GM12872 (cell line): Measurements from ENCODE around the gene PRCP.

Experiments
- TF ChIP-seq, protein P1 (sequence below): IDR thresholded peaks from 3 replicates; pipeline ENCODE4 v1.5.1; 2011; ENCODE audit warnings: low read depth, mild to moderate bottlenecking, low read length, moderate library complexity; ENCODE audit not compliant: insufficient read depth

Gene PRCP

DNA sequence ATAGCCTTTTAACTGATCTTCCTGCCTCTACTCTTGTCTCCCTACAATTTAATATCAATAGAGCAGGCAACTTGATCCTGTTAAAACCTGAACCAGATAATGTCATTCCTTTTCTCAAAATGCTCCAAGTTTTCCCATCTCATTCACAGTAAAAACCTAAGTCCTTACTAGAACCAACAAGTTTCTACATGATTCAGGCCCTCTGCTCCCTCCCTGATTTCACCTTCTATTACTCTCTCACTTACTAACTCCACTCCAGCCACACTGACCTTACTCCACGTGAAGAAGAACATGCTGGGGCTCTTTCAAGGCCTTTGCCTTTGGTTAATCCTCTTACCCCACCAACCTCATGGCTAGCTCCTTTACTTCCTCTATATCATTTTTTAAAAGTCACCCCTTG lies 71.1 kb downstream of the PRCP start:
- TF ChIP-seq, protein P1, sequence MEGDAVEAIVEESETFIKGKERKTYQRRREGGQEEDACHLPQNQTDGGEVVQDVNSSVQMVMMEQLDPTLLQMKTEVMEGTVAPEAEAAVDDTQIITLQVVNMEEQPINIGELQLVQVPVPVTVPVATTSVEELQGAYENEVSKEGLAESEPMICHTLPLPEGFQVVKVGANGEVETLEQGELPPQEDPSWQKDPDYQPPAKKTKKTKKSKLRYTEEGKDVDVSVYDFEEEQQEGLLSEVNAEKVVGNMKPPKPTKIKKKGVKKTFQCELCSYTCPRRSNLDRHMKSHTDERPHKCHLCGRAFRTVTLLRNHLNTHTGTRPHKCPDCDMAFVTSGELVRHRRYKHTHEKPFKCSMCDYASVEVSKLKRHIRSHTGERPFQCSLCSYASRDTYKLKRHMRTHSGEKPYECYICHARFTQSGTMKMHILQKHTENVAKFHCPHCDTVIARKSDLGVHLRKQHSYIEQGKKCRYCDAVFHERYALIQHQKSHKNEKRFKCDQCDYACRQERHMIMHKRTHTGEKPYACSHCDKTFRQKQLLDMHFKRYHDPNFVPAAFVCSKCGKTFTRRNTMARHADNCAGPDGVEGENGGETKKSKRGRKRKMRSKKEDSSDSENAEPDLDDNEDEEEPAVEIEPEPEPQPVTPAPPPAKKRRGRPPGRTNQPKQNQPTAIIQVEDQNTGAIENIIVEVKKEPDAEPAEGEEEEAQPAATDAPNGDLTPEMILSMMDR, result no peak

DNA sequence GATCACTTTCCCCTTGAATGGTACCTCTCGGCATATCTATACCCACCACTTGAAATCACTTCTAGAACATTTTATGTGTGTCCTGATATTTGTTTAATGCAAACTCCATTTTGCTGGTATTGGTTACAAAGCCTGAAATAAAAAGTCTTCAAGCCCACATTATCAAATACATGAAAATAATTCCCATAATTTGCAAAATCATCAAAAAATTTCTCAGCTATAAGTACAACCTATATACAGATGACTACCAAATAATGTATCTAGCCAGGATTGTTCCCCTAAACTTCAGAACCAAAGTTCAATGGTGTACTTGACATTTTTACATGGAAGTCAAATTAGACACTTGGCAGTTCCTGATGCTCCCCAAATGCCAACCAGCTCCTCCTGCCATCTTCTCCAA lies 71.8 kb downstream of the PRCP start:
- TF ChIP-seq, protein P1, result no peak

GRCh38 chr11:82826526-82826925 lies 73.7 kb downstream of the PRCP start:
- TF ChIP-seq, protein P1, result no peak

GRCh38 chr11:82823647-82824619 lies 76.3 kb downstream of the PRCP start:
- TF ChIP-seq, protein P1, result no peak

- TF ChIP-seq, protein P1, result no peak
Observed at GRCh38 chr11:82818409-82819043, 81.7 kb downstream of the PRCP start.

DNA sequence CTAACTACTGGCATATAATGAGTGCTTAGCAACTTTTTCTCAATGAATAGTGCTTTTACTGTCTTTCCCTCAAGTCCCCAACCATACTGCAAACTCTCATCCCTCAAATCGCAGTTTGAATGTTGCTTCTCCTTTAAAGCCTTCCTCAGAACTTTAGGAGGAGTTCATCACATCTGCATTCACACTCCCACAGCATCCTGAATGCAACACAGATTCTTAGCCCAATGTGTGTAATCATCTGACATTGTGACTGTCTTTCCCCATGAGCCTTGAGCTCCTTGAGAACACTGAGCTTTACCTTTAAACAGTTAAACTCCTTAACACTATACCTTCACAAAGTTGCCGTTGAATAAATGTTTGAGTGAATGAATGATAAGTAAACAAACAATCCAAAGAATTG lies 84.8 kb downstream of the PRCP start:
- TF ChIP-seq, protein P1, result no peak

- TF ChIP-seq, protein P1, result no peak
Observed at GRCh38 chr11:82814379-82814778, 85.9 kb downstream of the PRCP start.
